SH-SY5Y (cell line): ENCODE results near the gene POLK.

ENCODE experiments used
- GATA2 ChIP-seq: IDR thresholded peaks from 2 replicates; pipeline ENCODE4 v1.6.1; 2011; ENCODE audit warnings: mild to moderate bottlenecking, low read depth, low read length
- GATA3 ChIP-seq: IDR thresholded peaks from 2 replicates; pipeline ENCODE4 v1.6.1; 2011; ENCODE audit warnings: low read depth, mild to moderate bottlenecking, low read length, moderate library complexity

GRCh38 chr5:75617736-75618352 lies 106.2 kb downstream of the POLK start:
- no peak for TF ChIP-seq GATA2
- TF ChIP-seq GATA3, result no peak
